ENCODE data around the gene ZNF608. TPM values are rescaled to one million over a fixed set of nuclear protein-coding genes. Genes with fewer than 3 reads are reported as not detected.

The ZNF608 gene
- total RNA-seq, 1 donor from 2014 or later: 65.6 TPM

- no peak for DNase-seq (ENCODE audit: extremely low spot score, unreplicated experiment)
- Mint-ChIP-seq H3K4me1 (ENCODE audit: unreplicated experiment) (peaks cover 35% of the 10 kb centered on the region), H3K4me3 (ENCODE audit: unreplicated experiment) (no peak overlapping the region), H3K27ac (ENCODE audit: unreplicated experiment) (no peak overlapping the region), H3K27me3 (ENCODE audit: unreplicated experiment) (no peaks in the 10 kb centered on the region), H3K36me3 (ENCODE audit: unreplicated experiment) (peaks cover 11% of the 10 kb centered on the region), H3K9me3 (ENCODE audit: unreplicated experiment) (no peaks in the 10 kb centered on the region)
- no peak for TF ChIP-seq CTCF (IDR thresholded peaks at IDR 0.05)
These were observed 25.8 kb downstream of the ZNF608 start for GRCh38 chr5:124720593-124720992.

- Mint-ChIP-seq H3K27ac (ENCODE audit: unreplicated experiment) (no peak overlapping the region), H3K36me3 (ENCODE audit: unreplicated experiment) (peaks cover 11% of the 10 kb centered on the region), H3K4me3 (ENCODE audit: unreplicated experiment) (no peak overlapping the region), H3K27me3 (ENCODE audit: unreplicated experiment) (no peaks in the 10 kb centered on the region), H3K4me1 (ENCODE audit: unreplicated experiment) (peaks cover 26% of the 10 kb centered on the region), H3K9me3 (ENCODE audit: unreplicated experiment) (no peaks in the 10 kb centered on the region)
- TF ChIP-seq CTCF (IDR thresholded peaks at IDR 0.05): no peak
- no peak for DNase-seq (ENCODE audit: extremely low spot score, unreplicated experiment)
These were observed 27.1 kb downstream of the ZNF608 start for GRCh38 chr5:124719113-124719967.

- H3K27me3 Mint-ChIP-seq (ENCODE audit: unreplicated experiment): no peaks in the 10 kb centered on the region
- H3K36me3 Mint-ChIP-seq (ENCODE audit: unreplicated experiment): peaks cover 11% of the 10 kb centered on the region
- H3K27ac Mint-ChIP-seq (ENCODE audit: unreplicated experiment): no peak overlapping the region
- TF ChIP-seq CTCF (IDR thresholded peaks at IDR 0.05): no peak
- DNase-seq (ENCODE audit: extremely low spot score, unreplicated experiment): no peak
- H3K9me3 Mint-ChIP-seq (ENCODE audit: unreplicated experiment): no peaks in the 10 kb centered on the region
- H3K4me1 Mint-ChIP-seq (ENCODE audit: unreplicated experiment): peaks cover 32% of the 10 kb centered on the region
- H3K4me3 Mint-ChIP-seq (ENCODE audit: unreplicated experiment): no peak overlapping the region
These were observed 28.1 kb downstream of the ZNF608 start for GRCh38 chr5:124718380-124718789.

- H3K27ac Mint-ChIP-seq (ENCODE audit: unreplicated experiment): no peak overlapping the region
- H3K36me3 Mint-ChIP-seq (ENCODE audit: unreplicated experiment): peaks cover 15% of the 10 kb centered on the region
- H3K4me1 Mint-ChIP-seq (ENCODE audit: unreplicated experiment): peaks cover 33% of the 10 kb centered on the region
These were observed 30.3 kb downstream of the ZNF608 start for GRCh38 chr5:124716169-124716568.

More at GRCh38 chr5:124716169-124716568, 30.3 kb downstream of the ZNF608 start:
- no peaks in the 10 kb centered on the region for H3K27me3 Mint-ChIP-seq (ENCODE audit: unreplicated experiment)
- TF ChIP-seq CTCF (IDR thresholded peaks at IDR 0.05): no peak
- H3K4me3 Mint-ChIP-seq (ENCODE audit: unreplicated experiment): no peak overlapping the region
- DNase-seq (ENCODE audit: extremely low spot score, unreplicated experiment): no peak
- no peaks in the 10 kb centered on the region for H3K9me3 Mint-ChIP-seq (ENCODE audit: unreplicated experiment)

Data from osteocyte (in vitro differentiated cells).